GM21423 (cell line): Measurements from ENCODE around the gene ZNF672.

Experiments
- ATAC-seq: cut with Tn5 transposase; IDR thresholded peaks from one replicate; pipeline ENCODE4 v1.9.1; 2021; ENCODE audit warnings: mild to moderate bottlenecking, moderate library complexity; ENCODE audit not compliant: unreplicated experiment

The ZNF672 gene

GRCh38 chr1:248831842-248832241, 6.2 kb upstream of the ZNF672 start:
- ATAC-seq, result no peak

- no peak for ATAC-seq
Observed at GRCh38 chr1:248834343-248834940, 3.6 kb upstream of the ZNF672 start.

GRCh38 chr1:248837045-248837780, 811 bp upstream of the ZNF672 start:
- no peak for ATAC-seq

GRCh38 chr1:248838357-248839167, 538 bp downstream of the ZNF672 start:
- ATAC-seq, result peak; percentile 59

GRCh38 chr1:248839168-248839555, 1.1 kb downstream of the ZNF672 start:
- no peak for ATAC-seq

- no peak for ATAC-seq
Observed at GRCh38 chr1:248840946-248841345, 2.9 kb downstream of the ZNF672 start.

- ATAC-seq, result no peak
Observed at GRCh38 chr1:248841702-248842395, 3.8 kb downstream of the ZNF672 start.

GRCh38 chr1:248842781-248843331, 4.8 kb downstream of the ZNF672 start:
- ATAC-seq, result no peak

- ATAC-seq, result no peak
Observed at GRCh38 chr1:248843687-248844086, 5.7 kb downstream of the ZNF672 start.

GRCh38 chr1:248844526-248844925, 6.5 kb downstream of the ZNF672 start:
- ATAC-seq, result no peak

GRCh38 chr1:248847181-248847955, 9.3 kb downstream of the ZNF672 start:
- ATAC-seq, result no peak

- no peak for ATAC-seq
Observed at GRCh38 chr1:248847956-248848561, 10.0 kb downstream of the ZNF672 start.

GRCh38 chr1:248848602-248849001, 10.6 kb downstream of the ZNF672 start:
- ATAC-seq, result no peak

- no peak for ATAC-seq
Observed at GRCh38 chr1:248849152-248849551, 11.1 kb downstream of the ZNF672 start.

GRCh38 chr1:248849637-248850036, 11.6 kb downstream of the ZNF672 start:
- ATAC-seq, result no peak

GRCh38 chr1:248850124-248850523, 12.1 kb downstream of the ZNF672 start:
- no peak for ATAC-seq

- ATAC-seq, result no peak
Observed at GRCh38 chr1:248850536-248851251, 12.7 kb downstream of the ZNF672 start.

- no peak for ATAC-seq
Observed at GRCh38 chr1:248851390-248851789, 13.4 kb downstream of the ZNF672 start.
